GM18858 (cell line): Measurements from ENCODE around the gene CCN2.
A peak's percentile ranks its signal among the peaks of the same experiment; 100 is the strongest.
"Not testable (repeated sequence)": the region's sequence is repeated elsewhere in the genome, so short reads cannot be mapped to it uniquely, and the experiment has no call there.

Experiments used
- ATAC-seq: cut with Tn5 transposase; IDR thresholded peaks from one replicate; pipeline ENCODE4 v1.9.1; 2021; ENCODE audit not compliant: unreplicated experiment

CCN2 gene

GRCh38 chr6:131946404-131946991 is 4.7 kb downstream of the CCN2 start:
- no peak for ATAC-seq

- ATAC-seq = no peak
Observed at GRCh38 chr6:131945971-131946370, 5.2 kb downstream of the CCN2 start.

GRCh38 chr6:131937703-131938631 is 13.2 kb downstream of the CCN2 start:
- no peak for ATAC-seq

- no peak for ATAC-seq
Observed at GRCh38 chr6:131937226-131937625, 13.9 kb downstream of the CCN2 start.

- no peak for ATAC-seq
Observed at GRCh38 chr6:131936156-131936555, 15.0 kb downstream of the CCN2 start.

- ATAC-seq = no peak
Observed at GRCh38 chr6:131931063-131931750, 20.0 kb downstream of the CCN2 start.

GRCh38 chr6:131929976-131930375 is 21.2 kb downstream of the CCN2 start:
- no peak for ATAC-seq

GRCh38 chr6:131929264-131929663 is 21.9 kb downstream of the CCN2 start:
- ATAC-seq = no peak

GRCh38 chr6:131924881-131925474 is 26.2 kb downstream of the CCN2 start:
- no peak for ATAC-seq

- no peak for ATAC-seq
Observed at GRCh38 chr6:131923356-131923755, 27.8 kb downstream of the CCN2 start.

- no peak for ATAC-seq
Observed at GRCh38 chr6:131920656-131921055, 30.5 kb downstream of the CCN2 start.

GRCh38 chr6:131918650-131919355 is 32.4 kb downstream of the CCN2 start:
- ATAC-seq = no peak

GRCh38 chr6:131917763-131918649 is 33.2 kb downstream of the CCN2 start:
- ATAC-seq = no peak

GRCh38 chr6:131917318-131917717 is 33.9 kb downstream of the CCN2 start:
- no peak for ATAC-seq

- ATAC-seq = no peak
Observed at GRCh38 chr6:131916847-131917246, 34.3 kb downstream of the CCN2 start.

- not testable (repeated sequence) for ATAC-seq
Observed at GRCh38 chr6:131916091-131916796, 34.9 kb downstream of the CCN2 start.

GRCh38 chr6:131914967-131915751 is 36.0 kb downstream of the CCN2 start:
- peak; percentile 76 for ATAC-seq

- ATAC-seq = no peak
Observed at GRCh38 chr6:131914234-131914633, 36.9 kb downstream of the CCN2 start.
